ENCODE results near the gene FCHO2.
"Not testable (repeated sequence)": the region's sequence is repeated elsewhere in the genome, so short reads cannot be mapped to it uniquely, and the experiment has no call there.

DNA sequence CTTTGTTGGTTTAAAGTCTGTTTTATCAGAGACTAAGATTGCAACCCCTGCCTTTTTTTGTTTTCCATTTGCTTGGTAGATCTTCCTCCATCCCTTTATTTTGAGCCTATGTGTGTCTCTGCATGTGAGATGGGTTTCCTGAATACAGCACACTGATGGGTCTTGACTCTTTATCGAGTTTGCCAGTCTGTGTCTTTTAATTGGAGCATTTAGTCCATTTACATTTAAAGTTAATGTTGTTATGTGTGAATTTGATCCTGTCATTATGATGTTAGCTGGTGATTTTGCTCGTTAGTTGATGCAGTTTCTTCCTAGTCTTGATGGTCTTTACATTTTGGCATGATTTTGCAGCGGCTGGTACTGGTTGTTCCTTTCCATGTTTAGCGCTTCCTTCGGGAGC, 18.6 kb downstream of the FCHO2 start:
- TF ChIP-seq, protein P1, sequence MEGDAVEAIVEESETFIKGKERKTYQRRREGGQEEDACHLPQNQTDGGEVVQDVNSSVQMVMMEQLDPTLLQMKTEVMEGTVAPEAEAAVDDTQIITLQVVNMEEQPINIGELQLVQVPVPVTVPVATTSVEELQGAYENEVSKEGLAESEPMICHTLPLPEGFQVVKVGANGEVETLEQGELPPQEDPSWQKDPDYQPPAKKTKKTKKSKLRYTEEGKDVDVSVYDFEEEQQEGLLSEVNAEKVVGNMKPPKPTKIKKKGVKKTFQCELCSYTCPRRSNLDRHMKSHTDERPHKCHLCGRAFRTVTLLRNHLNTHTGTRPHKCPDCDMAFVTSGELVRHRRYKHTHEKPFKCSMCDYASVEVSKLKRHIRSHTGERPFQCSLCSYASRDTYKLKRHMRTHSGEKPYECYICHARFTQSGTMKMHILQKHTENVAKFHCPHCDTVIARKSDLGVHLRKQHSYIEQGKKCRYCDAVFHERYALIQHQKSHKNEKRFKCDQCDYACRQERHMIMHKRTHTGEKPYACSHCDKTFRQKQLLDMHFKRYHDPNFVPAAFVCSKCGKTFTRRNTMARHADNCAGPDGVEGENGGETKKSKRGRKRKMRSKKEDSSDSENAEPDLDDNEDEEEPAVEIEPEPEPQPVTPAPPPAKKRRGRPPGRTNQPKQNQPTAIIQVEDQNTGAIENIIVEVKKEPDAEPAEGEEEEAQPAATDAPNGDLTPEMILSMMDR (IDR thresholded peaks at IDR 0.05), result not testable (repeated sequence)
- TF ChIP-seq POLR2A (IDR thresholded peaks at IDR 0.05), result not testable (repeated sequence)
